ENCODE data around the gene MYORG. TPM values are rescaled to one million over a fixed set of nuclear protein-coding genes. Genes with fewer than 3 reads are reported as not detected.

Gene MYORG
- total RNA-seq, 1 experiment from 2014 or later, result 0.37 TPM

- no peak overlapping the region for H3K4me3 ChIP-seq
- H3K4me1 ChIP-seq (replicated peaks), result 0 out of 2 replicates have a peak, but pooled peaks cover 7% of the 10 kb centered on the region
- H3K27me3 ChIP-seq (replicated peaks), result no peaks in the 10 kb centered on the region
- H3K9me3 ChIP-seq (replicated peaks), result no peaks in the 10 kb centered on the region
- H3K27ac ChIP-seq, result no peak overlapping the region
- H3K36me3 ChIP-seq, result no peaks in the 10 kb centered on the region
- DNase-seq (ENCODE audit: low read depth in 1 of 2, low spot score in 2 of 2), result no peak
Measured at GRCh38 chr9:34380034-34380510, 3.4 kb upstream of the MYORG start.

DNA sequence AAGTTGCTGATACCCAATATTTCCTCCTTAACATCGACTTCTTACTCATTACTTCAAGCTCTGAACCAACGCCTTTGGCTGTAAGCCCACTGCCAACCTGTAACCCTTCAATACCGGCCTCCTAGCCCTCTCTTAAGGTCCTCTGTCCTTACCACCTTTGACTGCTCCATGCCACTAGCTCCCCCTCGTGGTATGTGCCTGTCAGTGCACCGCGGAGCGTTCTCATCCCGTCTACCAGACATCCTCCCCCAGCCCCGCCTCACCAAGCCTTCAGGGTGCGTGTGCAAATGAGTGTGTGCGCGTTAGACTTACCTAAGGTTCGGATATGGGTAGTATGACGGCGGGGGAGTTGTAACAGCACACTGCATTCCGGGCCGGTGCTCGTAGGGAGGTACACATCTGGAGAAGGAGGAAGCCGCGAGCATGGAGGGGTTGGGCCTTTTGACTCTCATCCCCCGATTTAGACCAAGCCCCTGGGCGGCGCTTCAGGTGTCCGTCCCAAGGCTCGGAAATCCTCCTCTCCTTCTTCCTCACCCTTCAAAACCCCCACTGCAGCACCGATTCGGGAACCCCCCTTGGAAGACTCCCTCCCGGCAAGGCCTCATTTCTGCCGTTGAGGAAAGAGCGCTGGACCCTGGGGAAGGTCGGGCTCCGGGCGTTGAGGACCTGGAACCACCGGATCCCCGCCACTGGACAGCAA is 2.8 kb upstream of the MYORG start:
- Histone ChIP-seq H3K4me3 (no peak overlapping the region), H3K9me3 (replicated peaks) (no peaks in the 10 kb centered on the region), H3K4me1 (replicated peaks) (0 out of 2 replicates have a peak, but pooled peaks cover 7% of the 10 kb centered on the region), H3K27ac (no peak overlapping the region), H3K36me3 (no peaks in the 10 kb centered on the region), H3K27me3 (replicated peaks) (no peaks in the 10 kb centered on the region)
- peak; percentile 28 to 57 for DNase-seq (ENCODE audit: low read depth in 1 of 2, low spot score in 2 of 2)

DNA sequence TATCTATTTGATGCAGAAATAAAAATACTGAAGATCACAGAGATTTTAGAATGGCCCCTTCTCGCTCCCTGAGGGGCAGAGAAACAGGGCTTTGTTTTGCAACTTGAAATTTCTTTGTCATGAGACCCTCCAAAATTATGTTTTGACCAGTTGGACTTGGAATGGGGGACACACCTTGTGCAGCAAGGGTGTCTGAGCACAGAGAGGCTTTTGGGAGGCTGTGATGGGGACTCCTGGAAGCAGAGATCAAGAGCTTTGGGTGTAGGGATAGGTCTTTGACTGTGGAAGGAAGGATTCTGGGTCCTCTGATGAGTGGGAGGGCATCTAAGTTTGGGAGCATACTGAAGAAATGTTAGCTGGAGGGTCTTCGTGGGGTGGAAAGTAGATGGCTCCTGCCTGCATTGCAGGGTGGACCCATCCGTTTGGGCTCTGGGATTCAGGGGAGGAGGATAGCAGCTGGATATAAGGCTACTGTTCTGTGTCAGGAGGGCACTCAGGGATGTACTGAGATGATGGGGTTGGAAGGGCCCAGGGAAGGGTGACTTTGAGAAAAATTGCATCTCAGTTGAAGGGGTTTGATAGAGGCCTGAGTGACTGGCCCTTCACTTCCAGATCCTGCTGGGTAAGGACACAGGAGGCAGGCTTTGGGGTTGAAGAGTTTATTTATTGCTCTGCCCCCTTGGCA is 1.8 kb upstream of the MYORG start:
- H3K4me3 ChIP-seq, result no peak overlapping the region
- H3K36me3 ChIP-seq, result no peaks in the 10 kb centered on the region
- H3K4me1 ChIP-seq (replicated peaks), result 0 out of 2 replicates have a peak, but pooled peaks cover 7% of the 10 kb centered on the region
- no peak for DNase-seq (ENCODE audit: low read depth in 1 of 2, low spot score in 2 of 2)
- no peaks in the 10 kb centered on the region for H3K9me3 ChIP-seq (replicated peaks)
- H3K27me3 ChIP-seq (replicated peaks), result no peaks in the 10 kb centered on the region
- no peak overlapping the region for H3K27ac ChIP-seq

DNA sequence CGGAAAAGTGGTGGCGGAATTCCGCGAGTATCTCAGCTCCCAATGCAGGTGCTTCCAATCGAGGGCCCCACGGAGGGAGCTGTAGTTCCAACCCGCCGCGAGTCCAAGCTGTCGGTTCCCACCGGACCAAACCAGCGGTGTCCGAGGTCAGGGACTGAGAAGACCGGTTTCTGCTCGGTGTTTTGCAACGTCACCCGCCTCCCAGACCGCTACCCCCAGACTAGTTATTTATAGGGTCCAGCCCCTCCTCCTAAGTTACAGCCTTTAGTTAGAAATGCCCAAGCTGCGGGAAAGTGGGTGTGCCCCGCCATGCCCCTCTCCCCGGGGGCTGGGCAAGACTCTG is 677 bp upstream of the MYORG start:
- Histone ChIP-seq H3K4me1 (replicated peaks) (0 out of 2 replicates have a peak, but pooled peaks cover 7% of the 10 kb centered on the region), H3K36me3 (no peaks in the 10 kb centered on the region), H3K27ac (no peak overlapping the region), H3K9me3 (replicated peaks) (no peaks in the 10 kb centered on the region), H3K27me3 (replicated peaks) (no peaks in the 10 kb centered on the region), H3K4me3 (peak overlapping the region; percentile 49)
- DNase-seq (ENCODE audit: low read depth in 1 of 2, low spot score in 2 of 2), result no peak

DNA sequence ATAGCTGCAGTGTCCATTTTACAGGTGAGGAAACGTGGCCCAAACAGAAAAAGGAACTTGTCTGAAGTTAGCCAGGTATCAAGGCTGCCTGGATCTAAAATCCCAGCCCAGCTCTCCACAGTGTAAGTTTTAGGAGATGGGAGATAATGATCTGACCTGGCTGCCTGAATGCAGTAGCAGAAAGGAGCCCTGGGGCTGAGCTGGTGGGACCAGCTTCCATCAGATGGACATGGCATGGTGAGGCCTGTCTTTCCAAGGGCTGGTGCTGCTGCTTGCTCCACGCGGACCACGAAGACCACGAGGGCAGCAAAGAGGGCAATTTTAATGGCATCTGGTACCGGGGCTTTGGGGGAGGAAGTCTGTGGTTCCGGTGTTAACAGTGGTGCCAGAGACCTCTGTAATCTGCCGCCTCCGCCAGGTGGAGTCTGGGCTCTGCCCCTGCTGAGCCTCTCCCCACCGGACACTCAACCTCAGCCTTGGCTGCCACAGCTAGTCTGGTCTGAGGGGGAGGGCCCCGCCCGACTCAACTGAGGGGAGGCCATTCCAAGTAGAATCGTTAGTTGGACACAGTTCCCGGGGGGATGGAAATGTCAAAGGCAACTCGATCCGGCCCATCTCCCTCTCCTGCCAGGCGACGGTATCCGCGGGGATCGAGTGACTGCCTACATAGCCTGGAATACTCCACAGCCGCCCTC is 650 bp downstream of the MYORG start:
- no peaks in the 10 kb centered on the region for H3K36me3 ChIP-seq
- H3K4me1 ChIP-seq (replicated peaks), result 0 out of 2 replicates have a peak, but pooled peaks cover 7% of the 10 kb centered on the region
- H3K9me3 ChIP-seq (replicated peaks), result no peaks in the 10 kb centered on the region
- DNase-seq (ENCODE audit: low read depth in 1 of 2, low spot score in 2 of 2), result peak in 1 of 2 experiments; percentile 7
- H3K27ac ChIP-seq, result no peak overlapping the region
- no peaks in the 10 kb centered on the region for H3K27me3 ChIP-seq (replicated peaks)
- H3K4me3 ChIP-seq, result peak overlapping the region; percentile 49

DNA sequence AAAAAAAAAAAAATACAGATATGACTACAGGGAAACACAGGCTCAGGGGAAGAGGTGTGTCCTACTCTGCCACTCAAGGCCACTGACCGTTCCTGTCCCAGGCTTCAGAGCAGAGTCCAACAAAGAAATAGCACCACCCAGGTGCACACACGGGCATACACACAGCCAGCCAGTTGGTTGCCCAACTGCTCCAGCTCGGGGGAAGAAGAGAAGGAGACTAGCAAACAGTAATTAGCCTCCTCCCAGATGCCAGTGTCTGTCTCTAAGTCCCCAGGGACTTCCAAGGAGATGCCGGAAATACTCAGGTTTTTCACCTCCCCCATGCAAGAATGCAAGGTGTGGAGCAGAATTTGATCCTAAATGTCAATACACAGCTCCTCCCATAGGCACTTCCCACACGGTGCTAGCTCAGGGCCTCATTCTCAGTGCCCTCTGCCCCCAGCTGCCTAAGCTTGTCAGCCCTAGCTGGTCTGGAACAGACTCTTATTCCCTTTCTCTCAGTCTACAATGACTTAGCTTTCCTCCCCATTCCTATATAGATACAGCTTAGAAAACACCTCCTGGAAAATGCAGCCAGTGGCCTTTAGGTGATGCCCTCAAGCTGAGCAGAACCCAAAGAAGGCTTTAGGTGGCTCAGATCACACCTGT is 1.7 kb downstream of the MYORG start:
- Histone ChIP-seq H3K9me3 (replicated peaks) (no peaks in the 10 kb centered on the region), H3K27me3 (replicated peaks) (no peaks in the 10 kb centered on the region), H3K27ac (no peak overlapping the region), H3K4me1 (replicated peaks) (0 out of 2 replicates have a peak, but pooled peaks cover 5% of the 10 kb centered on the region), H3K4me3 (no peak overlapping the region), H3K36me3 (no peaks in the 10 kb centered on the region)
- no peak for DNase-seq (ENCODE audit: low read depth in 1 of 2, low spot score in 2 of 2)

- DNase-seq (ENCODE audit: low read depth in 1 of 2, low spot score in 2 of 2), result no peak
- Histone ChIP-seq H3K36me3 (no peaks in the 10 kb centered on the region), H3K4me3 (no peak overlapping the region), H3K4me1 (replicated peaks) (0 out of 2 replicates have a peak, but pooled peaks cover 5% of the 10 kb centered on the region), H3K27ac (no peak overlapping the region), H3K27me3 (replicated peaks) (no peaks in the 10 kb centered on the region), H3K9me3 (replicated peaks) (no peaks in the 10 kb centered on the region)
Measured at GRCh38 chr9:34374339-34374738, 2.4 kb downstream of the MYORG start.

DNA sequence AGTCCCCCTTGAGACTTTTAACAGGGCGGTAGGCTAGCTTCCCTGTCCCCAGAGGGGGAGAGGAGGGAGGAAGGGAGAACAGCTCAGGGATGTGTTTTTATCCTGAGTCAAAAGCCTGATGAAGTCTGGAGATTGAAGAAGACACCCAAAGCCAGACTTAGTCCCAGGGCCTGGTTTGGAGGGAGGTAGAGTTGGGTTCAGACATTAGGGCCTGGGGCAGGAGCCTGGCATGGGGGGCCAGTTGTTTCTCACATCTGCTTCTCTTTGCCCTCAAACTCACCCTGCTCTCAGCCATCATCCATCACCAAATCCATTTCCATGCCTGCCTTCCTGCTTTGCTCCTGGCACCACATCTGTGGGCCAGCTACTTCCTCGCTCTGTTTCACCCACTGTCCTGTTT is 2.9 kb downstream of the MYORG start:
- Histone ChIP-seq H3K27ac (no peak overlapping the region), H3K9me3 (replicated peaks) (no peaks in the 10 kb centered on the region), H3K4me1 (replicated peaks) (0 out of 2 replicates have a peak, but pooled peaks cover 5% of the 10 kb centered on the region), H3K4me3 (no peak overlapping the region), H3K27me3 (replicated peaks) (no peaks in the 10 kb centered on the region), H3K36me3 (no peaks in the 10 kb centered on the region)
- no peak for DNase-seq (ENCODE audit: low read depth in 1 of 2, low spot score in 2 of 2)

GRCh38 chr9:34372467-34373011 is 4.2 kb downstream of the MYORG start:
- Histone ChIP-seq H3K27me3 (replicated peaks) (no peaks in the 10 kb centered on the region), H3K27ac (no peak overlapping the region), H3K4me1 (replicated peaks) (0 out of 2 replicates have a peak, but pooled peaks cover 5% of the 10 kb centered on the region), H3K9me3 (replicated peaks) (no peaks in the 10 kb centered on the region), H3K36me3 (no peaks in the 10 kb centered on the region), H3K4me3 (no peak overlapping the region)
- DNase-seq (ENCODE audit: low read depth in 1 of 2, low spot score in 2 of 2), result no peak

GRCh38 chr9:34371886-34372466 is 4.7 kb downstream of the MYORG start:
- Histone ChIP-seq H3K36me3 (no peaks in the 10 kb centered on the region), H3K4me1 (replicated peaks) (0 out of 2 replicates have a peak, but pooled peaks cover 5% of the 10 kb centered on the region), H3K4me3 (no peak overlapping the region), H3K9me3 (replicated peaks) (no peaks in the 10 kb centered on the region), H3K27ac (no peak overlapping the region), H3K27me3 (replicated peaks) (no peaks in the 10 kb centered on the region)
- no peak for DNase-seq (ENCODE audit: low read depth in 1 of 2, low spot score in 2 of 2)

- DNase-seq (ENCODE audit: low read depth in 1 of 2, low spot score in 2 of 2), result no peak
- Histone ChIP-seq H3K9me3 (replicated peaks) (no peaks in the 10 kb centered on the region), H3K4me3 (no peak overlapping the region), H3K36me3 (no peaks in the 10 kb centered on the region), H3K27me3 (replicated peaks) (no peaks in the 10 kb centered on the region), H3K27ac (no peak overlapping the region), H3K4me1 (replicated peaks) (0 out of 2 replicates have a peak, but pooled peaks cover 3% of the 10 kb centered on the region)
Measured at GRCh38 chr9:34370970-34371880, 5.5 kb downstream of the MYORG start.

GRCh38 chr9:34370335-34370969 is 6.2 kb downstream of the MYORG start:
- H3K9me3 ChIP-seq (replicated peaks), result no peaks in the 10 kb centered on the region
- no peaks in the 10 kb centered on the region for H3K4me1 ChIP-seq (replicated peaks)
- no peaks in the 10 kb centered on the region for H3K27me3 ChIP-seq (replicated peaks)
- H3K27ac ChIP-seq, result no peak overlapping the region
- H3K4me3 ChIP-seq, result no peak overlapping the region
- DNase-seq (ENCODE audit: low read depth in 1 of 2, low spot score in 2 of 2), result no peak
- H3K36me3 ChIP-seq, result no peaks in the 10 kb centered on the region

All from SJSA1 (cell line).